WTC11 (cell line): Measurements from ENCODE around the gene ADGRG3.

ENCODE experiments used
- CTCF ChIP-seq: fragments of 200-600 bp; IDR thresholded peaks from 2 replicates; pipeline ENCODE4 v1.8.0; 2022; ENCODE audit warnings: antibody characterized with exemption
- ELF4 ChIP-seq: sonication (generic); formaldehyde crosslinking; IDR thresholded peaks from 2 replicates; pipeline ENCODE4 v1.8.1; 2022; ENCODE audit warnings: low read depth, mild to moderate bottlenecking, moderate library complexity, missing genetic modification reagents
- GRHL2 ChIP-seq: fragments of 250-450 bp; sonication (Bioruptor Pico); IDR thresholded peaks from 2 replicates; pipeline ENCODE4 v1.8.0; 2022; ENCODE audit warnings: mild to moderate bottlenecking, moderate library complexity; ENCODE audit not compliant: insufficient replicate concordance, severe bottlenecking
- KAT7 ChIP-seq: sonication (generic); formaldehyde crosslinking; IDR thresholded peaks from 2 replicates; pipeline ENCODE4 v1.8.1; 2023; ENCODE audit warnings: missing genetic modification reagents, mild to moderate bottlenecking, borderline replicate concordance
- TCF7 ChIP-seq: sonication (generic); formaldehyde crosslinking; IDR thresholded peaks from 2 replicates; pipeline ENCODE4 v1.8.0; 2022; ENCODE audit warnings: mild to moderate bottlenecking, low read depth, missing genetic modification reagents, moderate library complexity
- USF1 ChIP-seq: sonication (generic); formaldehyde crosslinking; IDR thresholded peaks from 2 replicates; pipeline ENCODE4 v1.8.0; 2022; ENCODE audit warnings: mild to moderate bottlenecking, missing genetic modification reagents
- TF ChIP-seq, protein P1 (sequence below): fragments of 250-450 bp; sonication (Bioruptor Pico); IDR thresholded peaks from 2 replicates; pipeline ENCODE4 v2.1.2; 2022; ENCODE audit warnings: mild to moderate bottlenecking, moderate library complexity
- TF ChIP-seq, protein P2 (sequence below): fragments of 250-450 bp; sonication (Bioruptor Pico); IDR thresholded peaks from 2 replicates; pipeline ENCODE4 v1.9.0; 2021; ENCODE audit warnings: moderate library complexity, mild to moderate bottlenecking, inconsistent platforms, borderline replicate concordance
- TF ChIP-seq, protein P3 (sequence below): sonication (generic); formaldehyde crosslinking; IDR thresholded peaks from 2 replicates; pipeline ENCODE4 v1.8.0; 2022; ENCODE audit warnings: mild to moderate bottlenecking, missing genetic modification reagents

- TF ChIP-seq, protein P1, sequence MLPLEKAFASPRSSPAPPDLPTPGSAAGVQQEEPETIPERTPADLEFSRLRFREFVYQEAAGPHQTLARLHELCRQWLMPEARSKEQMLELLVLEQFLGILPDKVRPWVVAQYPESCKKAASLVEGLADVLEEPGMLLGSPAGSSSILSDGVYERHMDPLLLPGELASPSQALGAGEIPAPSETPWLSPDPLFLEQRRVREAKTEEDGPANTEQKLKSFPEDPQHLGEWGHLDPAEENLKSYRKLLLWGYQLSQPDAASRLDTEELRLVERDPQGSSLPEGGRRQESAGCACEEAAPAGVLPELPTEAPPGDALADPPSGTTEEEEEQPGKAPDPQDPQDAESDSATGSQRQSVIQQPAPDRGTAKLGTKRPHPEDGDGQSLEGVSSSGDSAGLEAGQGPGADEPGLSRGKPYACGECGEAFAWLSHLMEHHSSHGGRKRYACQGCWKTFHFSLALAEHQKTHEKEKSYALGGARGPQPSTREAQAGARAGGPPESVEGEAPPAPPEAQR (CRISPR knock-in tag), result no peak
- TF ChIP-seq CTCF (no peak), KAT7 (CRISPR knock-in tag) (no peak), USF1 (no peak), TCF7 (CRISPR knock-in tag) (no peak), ELF4 (CRISPR knock-in tag) (no peak), GRHL2 (no peak)
- TF ChIP-seq, protein P2, sequence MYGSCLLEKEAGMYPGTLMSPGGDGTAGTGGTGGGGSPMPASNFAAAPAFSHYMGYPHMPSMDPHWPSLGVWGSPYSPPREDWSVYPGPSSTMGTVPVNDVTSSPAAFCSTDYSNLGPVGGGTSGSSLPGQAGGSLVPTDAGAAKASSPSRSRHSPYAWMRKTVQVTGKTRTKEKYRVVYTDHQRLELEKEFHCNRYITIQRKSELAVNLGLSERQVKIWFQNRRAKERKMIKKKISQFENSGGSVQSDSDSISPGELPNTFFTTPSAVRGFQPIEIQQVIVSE (CRISPR knock-in tag), result no peak
- TF ChIP-seq, protein P3, sequence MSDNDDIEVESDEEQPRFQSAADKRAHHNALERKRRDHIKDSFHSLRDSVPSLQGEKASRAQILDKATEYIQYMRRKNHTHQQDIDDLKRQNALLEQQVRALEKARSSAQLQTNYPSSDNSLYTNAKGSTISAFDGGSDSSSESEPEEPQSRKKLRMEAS (CRISPR knock-in tag), result no peak
Measured at GRCh38 chr16:57707331-57707730, 39.2 kb downstream of the ADGRG3 start.
